LNCAP (cell line): ENCODE data around the gene TMEM163.

Source experiments
- CTCF ChIP-seq: fragments of 450-650 bp; IDR thresholded peaks from 2 replicates; pipeline ENCODE4 v1.5.1; 2017; ENCODE audit warnings: mild to moderate bottlenecking

The TMEM163 gene

DNA sequence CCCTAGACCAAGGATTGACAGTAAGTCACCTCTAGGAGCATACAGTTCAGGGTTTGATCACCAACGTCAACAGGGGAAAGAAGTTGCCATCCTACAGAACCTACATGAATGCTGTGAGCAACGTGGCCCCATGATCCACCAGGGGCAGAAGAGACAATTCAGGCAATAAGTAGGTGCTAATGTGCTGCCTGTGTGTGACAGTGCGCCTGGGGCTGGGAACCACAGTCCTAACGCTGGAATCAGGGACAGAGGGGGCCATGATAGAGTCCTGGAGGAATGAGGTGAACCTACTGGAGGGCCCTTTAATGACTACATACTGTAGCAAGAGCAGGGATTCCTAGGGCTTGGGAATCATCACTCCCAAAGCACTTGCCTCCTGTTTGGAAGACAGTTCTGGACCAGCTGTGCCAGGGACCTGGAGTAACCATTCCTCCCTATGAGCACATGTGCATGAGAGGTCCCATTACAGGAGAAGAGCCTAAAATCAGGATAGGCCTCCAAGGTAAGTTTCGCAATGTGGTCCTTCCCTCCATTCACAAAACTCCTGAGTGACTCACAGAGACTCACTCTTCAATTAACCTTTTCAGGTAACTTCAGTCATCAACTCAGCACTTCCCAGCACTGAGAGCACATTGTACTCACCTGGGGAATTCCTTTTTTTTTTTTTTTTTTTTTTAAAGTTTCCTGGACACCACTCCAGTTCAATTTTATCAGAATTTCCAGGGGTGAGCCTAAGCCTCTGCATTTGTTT is 214.0 kb downstream of the TMEM163 start:
- no peak for TF ChIP-seq CTCF

- no peak for TF ChIP-seq CTCF
These were observed 216.7 kb downstream of the TMEM163 start for GRCh38 chr2:134502104-134502503.

DNA sequence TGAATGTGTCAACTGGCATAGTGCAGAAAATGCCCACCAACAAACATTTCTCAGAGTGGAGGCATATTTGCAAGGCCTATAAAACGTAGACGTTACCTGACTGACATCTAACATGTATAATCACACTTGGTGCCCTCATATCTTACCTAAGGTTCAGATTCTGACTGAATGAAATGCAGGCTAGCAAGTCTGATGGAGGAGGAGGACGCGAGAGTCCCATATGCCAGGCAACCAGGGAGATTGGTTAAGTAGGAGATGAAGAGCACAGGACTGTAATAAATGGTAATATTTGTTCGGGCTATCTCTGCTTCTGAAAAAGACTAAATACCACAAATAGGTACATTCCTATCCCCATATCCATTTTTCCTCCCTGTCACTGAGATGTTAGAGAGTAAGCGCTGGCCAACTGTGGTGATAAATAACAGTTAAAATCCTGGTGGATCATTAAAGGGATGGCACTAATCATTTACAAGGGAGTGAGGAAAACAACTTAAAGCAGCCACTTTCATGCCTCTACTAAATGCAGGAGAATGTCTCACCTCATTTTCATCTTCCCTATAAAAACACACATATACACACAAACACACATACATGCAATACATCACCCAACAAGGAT is 217.2 kb downstream of the TMEM163 start:
- TF ChIP-seq CTCF = no peak

DNA sequence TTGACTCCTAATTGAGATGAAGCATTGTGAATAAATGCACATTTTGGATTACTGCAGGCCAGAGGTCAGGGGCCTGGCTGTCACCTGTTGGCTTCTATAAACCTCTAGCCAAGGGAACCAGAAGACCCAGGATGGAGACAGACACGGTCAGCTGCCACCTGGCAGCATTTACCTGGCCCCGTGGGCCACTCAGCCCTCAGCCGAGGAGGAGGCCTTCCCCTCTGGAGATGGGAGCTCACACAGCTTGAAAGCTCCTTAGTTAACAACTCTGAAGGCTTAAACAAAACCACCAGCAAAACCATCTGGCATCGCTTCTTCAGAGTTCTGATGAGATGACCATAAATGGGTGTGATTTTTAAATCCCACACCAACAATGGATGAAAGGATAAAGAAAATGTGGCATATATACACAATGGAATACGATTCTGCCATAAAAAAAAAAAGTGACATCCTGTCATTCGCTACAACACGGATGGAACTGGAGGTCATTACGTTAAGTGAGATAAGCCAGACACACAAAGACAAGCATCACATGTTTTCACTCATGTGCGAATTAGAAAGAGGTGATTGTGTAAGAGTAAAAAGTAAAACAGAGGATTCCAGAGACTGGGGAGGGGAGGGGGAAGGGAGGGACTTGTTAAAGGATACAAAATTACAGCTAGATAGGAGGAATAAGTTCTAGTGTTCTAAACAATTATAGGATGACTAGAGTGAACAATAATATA is 218.4 kb downstream of the TMEM163 start:
- TF ChIP-seq CTCF = no peak

DNA sequence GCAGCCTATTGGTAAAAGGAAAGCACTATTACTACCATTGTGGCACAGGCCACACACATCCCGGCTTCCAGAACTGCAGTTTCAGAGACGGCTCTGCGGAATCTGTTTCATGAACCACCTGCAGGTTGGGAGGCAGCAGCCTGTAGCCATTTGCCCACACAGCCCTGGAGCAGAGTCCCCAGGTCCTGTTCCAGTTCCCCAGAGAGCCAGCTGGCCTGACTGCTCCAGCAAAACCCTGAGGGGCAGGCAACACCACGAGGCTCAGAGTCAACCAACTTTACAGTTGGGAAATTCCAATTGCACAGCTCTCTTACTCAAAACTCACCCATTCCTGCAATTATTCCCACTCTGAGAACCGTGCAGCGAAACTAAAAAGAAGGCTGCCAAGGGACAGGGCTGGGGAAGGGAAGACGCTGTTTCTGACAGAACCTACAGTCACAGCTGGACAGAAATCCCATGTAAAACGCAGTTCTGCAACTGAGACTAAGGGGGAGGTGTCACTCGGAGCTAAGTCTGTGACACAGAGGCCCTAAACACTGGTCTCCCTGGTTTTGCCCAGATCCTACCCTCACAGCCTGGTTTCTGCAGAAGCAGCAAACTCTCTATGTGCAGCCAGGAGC is 219.4 kb downstream of the TMEM163 start:
- TF ChIP-seq CTCF = no peak

DNA sequence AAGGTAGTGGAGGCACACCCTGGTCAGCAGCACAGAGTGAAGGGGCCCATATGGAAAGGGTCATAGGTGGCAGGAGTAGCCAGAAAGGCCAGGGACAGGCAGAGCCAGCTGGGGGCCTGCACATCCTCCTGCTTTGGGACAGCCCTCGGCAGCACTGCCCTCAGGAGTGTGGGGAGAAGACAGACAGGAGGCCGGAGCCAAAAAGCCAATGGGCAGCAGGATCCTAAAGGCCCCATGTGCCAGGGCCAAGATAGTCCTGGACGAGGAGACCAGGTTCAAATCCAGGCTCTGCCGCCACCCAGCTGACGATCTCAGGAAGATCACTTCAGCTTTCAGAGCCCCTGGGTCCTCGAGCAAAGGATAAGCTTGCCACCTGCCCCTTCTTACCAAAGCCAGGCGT is 220.1 kb downstream of the TMEM163 start:
- TF ChIP-seq CTCF = no peak

DNA sequence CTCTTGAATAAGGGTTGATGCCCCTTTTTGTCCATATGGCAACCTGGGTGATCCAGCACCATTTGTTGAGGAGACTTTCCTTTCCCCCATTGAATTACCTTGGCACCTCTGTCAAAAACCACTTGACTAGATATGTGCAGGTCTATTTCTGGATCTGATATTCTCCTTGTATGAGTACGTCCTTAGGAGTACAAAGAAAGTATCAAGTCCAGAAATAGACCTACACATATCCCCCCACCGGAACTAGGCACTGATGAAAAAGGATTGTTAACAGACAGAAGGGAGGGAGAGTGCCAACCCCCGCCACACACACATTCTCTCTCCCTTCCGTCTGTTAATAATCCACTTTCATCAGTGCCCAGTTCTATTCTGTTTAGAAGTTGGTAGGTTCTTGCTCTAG is 225.0 kb downstream of the TMEM163 start:
- TF ChIP-seq CTCF = no peak
